Lung (tissue), 12 donors: ENCODE results near the gene PHLDB2. TPM values are rescaled to one million over a fixed set of nuclear protein-coding genes. Genes with fewer than 3 reads are reported as not detected.

Experiments used
- ATAC-seq: fragments of 200-7000 bp; cut with Tn5 transposase; one replicate; pipeline ENCODE4 v1.9.1; 2020; ENCODE audit warnings: moderate number of reproducible peaks; ENCODE audit not compliant: insufficient read depth, low FRiP score
- DNase-seq, 3 donors: peaks; one replicate each; pipeline ENCODE4 v3.0.0-alpha.2; 2013 to 2017
- H3K27ac ChIP-seq, 2 donors: one replicate each; pipeline ENCODE4 v1.5.1; 2013; ENCODE audit warnings: mild to moderate bottlenecking in 2 of 2, moderate library complexity in 2 of 2, control low read depth in 1 of 2, inconsistent platforms in 1 of 2, low read depth in 1 of 2, low read length in 1 of 2
- H3K27me3 ChIP-seq, 3 donors: one replicate each; pipeline ENCODE4 v1.5.1; 2013; ENCODE audit warnings: low read length in 2 of 3; ENCODE audit not compliant: control insufficient read depth in 3 of 3, insufficient read depth in 3 of 3
- H3K36me3 ChIP-seq, 4 donors: one replicate each; pipeline ENCODE4 v1.5.1; 2013; ENCODE audit warnings: low read length in 4 of 4, mild to moderate bottlenecking in 1 of 4, moderate library complexity in 1 of 4; ENCODE audit not compliant: control insufficient read depth in 4 of 4, insufficient read depth in 4 of 4
- H3K4me1 ChIP-seq, 5 donors: one replicate each; pipeline ENCODE4 v1.5.1; 2013; ENCODE audit warnings: low read length in 5 of 5, mild to moderate bottlenecking in 2 of 5, moderate library complexity in 1 of 5; ENCODE audit not compliant: control insufficient read depth in 5 of 5, insufficient read depth in 5 of 5
- H3K4me3 ChIP-seq: one replicate; pipeline ENCODE4 v1.5.1; 2013; ENCODE audit warnings: mild to moderate bottlenecking, control low read depth, moderate library complexity
- H3K9ac ChIP-seq, 2 donors: one replicate each; pipeline ENCODE4 v1.5.1; 2013; ENCODE audit warnings: low read length in 2 of 2, control low read depth in 1 of 2; ENCODE audit not compliant: insufficient read depth in 1 of 2
- H3K9me3 ChIP-seq, 4 donors: one replicate each; pipeline ENCODE4 v1.5.1; 2013; ENCODE audit warnings: low read length in 3 of 4, mild to moderate bottlenecking in 1 of 4, moderate library complexity in 1 of 4; ENCODE audit not compliant: control insufficient read depth in 4 of 4, insufficient read depth in 3 of 4
- WGBS, 2 donors: extraction: QIAGEN DNeasy Blood & Tissue Kit; methylation state at CpG; one replicate each; pipeline ENCODE4 v1.1.7; 2013; 5-methylcytosine and 5-hydroxymethylcytosine counted together
- polyA plus RNA-seq, 2 donors: library from polyadenylated mRNA; stranded (reverse); fragments of 200-250 nt; gene quantifications; one replicate each; pipeline ENCODE4 v1.2.1, GENCODE V29; 2013
- total RNA-seq, 2 donors: library from RNA; depleted of rRNA in 1 of 2; stranded (reverse); fragments of >200 nt in 1 of 2; gene quantifications; one replicate each; pipeline ENCODE4 v1.2.1, GENCODE V29; 2014 to 2021
- TF ChIP-seq, protein P1 (sequence below): IDR thresholded peaks from 2 replicates; pipeline ENCODE4 v1.5.1; 2012; ENCODE audit warnings: mild to moderate bottlenecking; ENCODE audit errors: control extremely low read depth, extremely low read depth
- donor health status: control.
- donor health status: control.
- donor health status: Bipolar disorder and iron deficiency.
- donor health status: healthy.
- donor health status: DM: yes; HTN: yes; CAD: no.

Gene PHLDB2
- total and polyA plus RNA-seq, 4 donors = 14.4 to 58.1 (median 26.7) TPM

DNA sequence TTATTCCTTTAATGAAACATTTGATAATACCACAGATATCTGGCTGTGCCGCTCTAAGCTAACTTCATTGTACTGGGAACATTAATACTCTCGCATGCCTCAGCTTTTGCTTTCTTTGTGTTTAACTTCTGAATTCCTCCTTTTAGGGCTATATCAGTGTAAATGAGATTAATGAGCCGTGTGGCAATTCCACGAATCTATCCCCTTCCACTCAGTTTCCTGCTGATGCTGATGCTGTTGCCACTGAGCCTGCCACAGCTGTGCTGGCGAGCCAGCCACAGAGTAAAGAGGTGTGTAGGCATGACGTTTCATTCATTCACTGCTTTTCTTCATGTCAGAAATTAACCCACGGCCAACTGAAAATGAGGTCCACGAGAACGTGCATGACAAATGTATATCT is 89.7 kb downstream of the PHLDB2 start:
- H3K4me1 ChIP-seq = peaks cover 0 to 3% (median 0%) of the 10 kb centered on the region in 5 donors
- ATAC-seq (no peak), DNase-seq (no peak)
- no peak overlapping the region for H3K4me3 ChIP-seq
- H3K27me3 ChIP-seq = no peaks in the 10 kb centered on the region
- peaks cover 3 to 33% (median 9%) of the 10 kb centered on the region in 4 donors for H3K36me3 ChIP-seq
- H3K9me3 ChIP-seq = no peaks in the 10 kb centered on the region
- H3K27ac ChIP-seq = no peak overlapping the region
- TF ChIP-seq, protein P1, sequence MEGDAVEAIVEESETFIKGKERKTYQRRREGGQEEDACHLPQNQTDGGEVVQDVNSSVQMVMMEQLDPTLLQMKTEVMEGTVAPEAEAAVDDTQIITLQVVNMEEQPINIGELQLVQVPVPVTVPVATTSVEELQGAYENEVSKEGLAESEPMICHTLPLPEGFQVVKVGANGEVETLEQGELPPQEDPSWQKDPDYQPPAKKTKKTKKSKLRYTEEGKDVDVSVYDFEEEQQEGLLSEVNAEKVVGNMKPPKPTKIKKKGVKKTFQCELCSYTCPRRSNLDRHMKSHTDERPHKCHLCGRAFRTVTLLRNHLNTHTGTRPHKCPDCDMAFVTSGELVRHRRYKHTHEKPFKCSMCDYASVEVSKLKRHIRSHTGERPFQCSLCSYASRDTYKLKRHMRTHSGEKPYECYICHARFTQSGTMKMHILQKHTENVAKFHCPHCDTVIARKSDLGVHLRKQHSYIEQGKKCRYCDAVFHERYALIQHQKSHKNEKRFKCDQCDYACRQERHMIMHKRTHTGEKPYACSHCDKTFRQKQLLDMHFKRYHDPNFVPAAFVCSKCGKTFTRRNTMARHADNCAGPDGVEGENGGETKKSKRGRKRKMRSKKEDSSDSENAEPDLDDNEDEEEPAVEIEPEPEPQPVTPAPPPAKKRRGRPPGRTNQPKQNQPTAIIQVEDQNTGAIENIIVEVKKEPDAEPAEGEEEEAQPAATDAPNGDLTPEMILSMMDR = no peak
- WGBS, 2 donors = 93 to 94% methylated on average over 9 of the region's 9 CpGs
- H3K9ac ChIP-seq = no peak overlapping the region

DNA sequence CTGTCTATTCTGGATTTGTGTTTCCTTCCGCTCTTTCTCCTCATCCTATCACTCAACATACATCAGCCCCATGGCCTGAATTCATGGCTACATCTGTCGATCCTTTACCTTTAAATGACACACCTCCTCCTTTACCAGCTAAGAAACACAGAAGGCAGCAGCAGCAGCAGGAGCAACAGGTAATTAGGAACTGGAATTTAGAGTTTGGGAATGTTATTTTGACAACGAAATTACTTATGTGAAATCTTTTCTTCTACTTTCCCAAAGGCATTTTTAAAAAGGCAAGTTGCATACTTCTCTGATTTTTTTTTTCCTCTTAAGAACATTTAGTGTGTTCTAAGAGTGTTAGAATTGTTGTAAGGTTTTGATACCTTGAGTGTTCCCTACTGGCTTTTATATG is 90.6 kb downstream of the PHLDB2 start:
- H3K9ac ChIP-seq = no peak overlapping the region

DNA sequence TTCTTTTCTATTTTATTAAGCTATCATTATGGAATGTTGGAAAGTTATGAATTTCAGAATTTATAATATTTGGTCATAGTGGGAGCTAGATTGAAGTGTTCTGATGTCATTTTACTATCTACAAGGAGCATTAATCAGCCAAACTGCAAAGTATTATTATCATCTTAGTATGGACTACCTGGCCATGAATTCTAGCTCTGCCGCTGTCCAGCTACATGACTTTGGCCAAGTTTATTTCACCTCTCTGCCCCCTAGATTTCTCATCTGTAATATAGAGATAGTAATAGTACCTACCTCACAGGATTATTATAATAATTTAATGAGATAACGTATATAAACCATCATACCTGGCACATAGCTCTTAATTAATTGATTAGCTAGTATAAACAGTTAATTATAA is 92.0 kb downstream of the PHLDB2 start:
- no peaks in the 10 kb centered on the region for H3K27me3 ChIP-seq
- no peak overlapping the region for H3K27ac ChIP-seq
- no peak overlapping the region for H3K9ac ChIP-seq
- H3K4me3 ChIP-seq = no peak overlapping the region
- H3K36me3 ChIP-seq = peaks cover 3 to 33% (median 10%) of the 10 kb centered on the region in 4 donors
- ATAC-seq (no peak), DNase-seq (no peak)
- peaks cover 0 to 3% (median 0%) of the 10 kb centered on the region in 5 donors for H3K4me1 ChIP-seq
- TF ChIP-seq, protein P1 = no peak
- no peaks in the 10 kb centered on the region for H3K9me3 ChIP-seq
- 96 to 97% methylated on average over 2 of the region's 2 CpGs for WGBS, 2 donors

More for the DNA sequence above, 90.6 kb downstream of the PHLDB2 start:
- no peak for DNase-seq
- no peaks in the 10 kb centered on the region for H3K27me3 ChIP-seq
- no peak overlapping the region for H3K27ac ChIP-seq
- peaks cover 0 to 3% (median 0%) of the 10 kb centered on the region in 5 donors for H3K4me1 ChIP-seq
- no peaks in the 10 kb centered on the region for H3K9me3 ChIP-seq
- TF ChIP-seq, protein P1 = no peak
- ATAC-seq = no peak
- no peak overlapping the region for H3K4me3 ChIP-seq
- H3K36me3 ChIP-seq = peaks cover 3 to 35% (median 10%) of the 10 kb centered on the region in 4 donors
- 79 to 90% methylated on average over 3 of the region's 3 CpGs for WGBS, 2 donors

DNA sequence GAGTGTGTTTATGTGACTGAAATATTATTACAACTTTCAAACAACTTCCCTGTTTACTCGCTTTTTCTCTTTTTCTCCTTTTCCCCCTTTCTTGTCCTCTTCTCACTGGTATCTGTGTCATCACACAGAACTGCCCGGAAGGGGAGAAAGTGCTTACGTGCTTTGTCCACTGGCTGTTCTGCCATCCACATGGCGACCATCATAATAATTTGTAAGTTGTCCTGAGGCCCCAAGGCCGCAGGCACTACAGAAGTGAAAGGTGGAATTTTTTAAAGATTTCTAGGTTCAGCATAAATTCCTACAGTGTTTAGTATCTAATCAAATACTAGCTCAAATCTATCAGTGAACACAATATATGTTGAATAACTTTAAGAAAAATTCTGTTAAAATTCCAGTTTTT is 93.0 kb downstream of the PHLDB2 start:
- no peak for DNase-seq
- no peaks in the 10 kb centered on the region for H3K27me3 ChIP-seq
- H3K4me3 ChIP-seq = no peak overlapping the region
- WGBS, 2 donors = 95 to 96% methylated on average over 5 of the region's 5 CpGs
- H3K4me1 ChIP-seq = peaks cover 0 to 7% (median 4%) of the 10 kb centered on the region in 5 donors
- peaks cover 3 to 27% (median 10%) of the 10 kb centered on the region in 4 donors for H3K36me3 ChIP-seq
- H3K27ac ChIP-seq = no peak overlapping the region
- no peak overlapping the region for H3K9ac ChIP-seq
- no peak for ATAC-seq
- no peaks in the 10 kb centered on the region for H3K9me3 ChIP-seq
- TF ChIP-seq, protein P1 = no peak
